Tibial nerve (tissue), 4 donors: ENCODE results near the gene SPATA20. TPM values are rescaled to one million over a fixed set of nuclear protein-coding genes. Genes with fewer than 3 reads are reported as not detected.
A peak's percentile ranks its signal among the peaks of the same experiment; 100 is the strongest.

Experiments used
- DNase-seq, 2 donors: peaks; one replicate each; pipeline ENCODE4 v3.0.0-alpha.2; 2019; ENCODE audit warnings: low spot score in 2 of 2
- H3K27ac ChIP-seq, 4 donors: fragments of 200-600 bp; sonication (generic) in 3 of 4; one replicate each; pipeline ENCODE4 v1.5.1; 2017 to 2019; ENCODE audit warnings: mild to moderate bottlenecking in 1 of 4
- H3K27me3 ChIP-seq, 2 donors: fragments of 200-600 bp; sonication (generic) in 1 of 2; one replicate each; pipeline versions ENCODE4 v1.5.1 to v1.6.0; 2017 to 2019
- H3K36me3 ChIP-seq, 3 donors: fragments of 200-600 bp; sonication (generic); one replicate each; pipeline ENCODE4 v1.5.1; 2018 to 2019
- H3K4me1 ChIP-seq, 4 donors: fragments of 200-600 bp; sonication (generic) in 3 of 4; one replicate each; pipeline ENCODE4 v1.5.1; 2017 to 2019
- H3K4me3 ChIP-seq, 4 donors: fragments of 200-600 bp; sonication (generic) in 3 of 4; one replicate each; pipeline ENCODE4 v1.5.1; 2017 to 2019; ENCODE audit warnings: mild to moderate bottlenecking in 1 of 4, moderate library complexity in 1 of 4
- H3K9me3 ChIP-seq, 4 donors: fragments of 200-600 bp; sonication (generic) in 3 of 4; one replicate each; pipeline ENCODE4 v1.5.1; 2017 to 2019
- EP300 ChIP-seq, 2 donors: sonication (generic); formaldehyde crosslinking; IDR thresholded peaks; one replicate each; pipeline ENCODE4 v1.6.1; 2017; ENCODE audit warnings: antibody characterized with exemption in 2 of 2, mild to moderate bottlenecking in 1 of 2
- POLR2A ChIP-seq, 2 donors: fragments of 450-650 bp; IDR thresholded peaks; one replicate each; pipeline ENCODE4 v1.6.1; 2017; ENCODE audit warnings: antibody characterized with exemption in 2 of 2, mild to moderate bottlenecking in 2 of 2, moderate library complexity in 2 of 2
- WGBS, 2 donors: methylation state at CpG; one replicate each; pipeline ENCODE4 v1.1.5; 2018; 5-methylcytosine and 5-hydroxymethylcytosine counted together
- total RNA-seq, 4 donors: library from RNA; depleted of rRNA; stranded (reverse); fragments of >200 nt; gene quantifications; one replicate each; pipeline ENCODE4 v1.1.0, GENCODE V29; 2016
- TF ChIP-seq, protein P1 (sequence below), 5 experiments: fragments of 200-600 bp in 3 of 5; fragments of 450-650 bp in 2 of 5; sonication (generic) in 3 of 5; IDR thresholded peaks; one replicate each; pipeline ENCODE4 v1.5.1; 2016 to 2019; ENCODE audit warnings: antibody characterized with exemption in 5 of 5, mild to moderate bottlenecking in 3 of 5, moderate library complexity in 2 of 5

Gene SPATA20
- total RNA-seq, 4 donors from 2014 or later, result 80.8 to 151 (median 89.6) TPM

- Histone ChIP-seq H3K9me3 (no peaks in the 10 kb centered on the region), H3K27me3 (no peaks in the 10 kb centered on the region), H3K36me3 (no peaks in the 10 kb centered on the region), H3K4me3 (no peak overlapping the region), H3K4me1 (peaks cover 0 to 56% (median 9%) of the 10 kb centered on the region in 4 donors), H3K27ac (peak overlapping the region in 2 of 4 donors; percentile 41 to 43)
- DNase-seq, result peak; percentile 56 to 61
- peak in 1 of 2 donors; percentile 32 for TF ChIP-seq EP300 (IDR thresholded peaks at IDR 0.05)
- TF ChIP-seq, protein P1, sequence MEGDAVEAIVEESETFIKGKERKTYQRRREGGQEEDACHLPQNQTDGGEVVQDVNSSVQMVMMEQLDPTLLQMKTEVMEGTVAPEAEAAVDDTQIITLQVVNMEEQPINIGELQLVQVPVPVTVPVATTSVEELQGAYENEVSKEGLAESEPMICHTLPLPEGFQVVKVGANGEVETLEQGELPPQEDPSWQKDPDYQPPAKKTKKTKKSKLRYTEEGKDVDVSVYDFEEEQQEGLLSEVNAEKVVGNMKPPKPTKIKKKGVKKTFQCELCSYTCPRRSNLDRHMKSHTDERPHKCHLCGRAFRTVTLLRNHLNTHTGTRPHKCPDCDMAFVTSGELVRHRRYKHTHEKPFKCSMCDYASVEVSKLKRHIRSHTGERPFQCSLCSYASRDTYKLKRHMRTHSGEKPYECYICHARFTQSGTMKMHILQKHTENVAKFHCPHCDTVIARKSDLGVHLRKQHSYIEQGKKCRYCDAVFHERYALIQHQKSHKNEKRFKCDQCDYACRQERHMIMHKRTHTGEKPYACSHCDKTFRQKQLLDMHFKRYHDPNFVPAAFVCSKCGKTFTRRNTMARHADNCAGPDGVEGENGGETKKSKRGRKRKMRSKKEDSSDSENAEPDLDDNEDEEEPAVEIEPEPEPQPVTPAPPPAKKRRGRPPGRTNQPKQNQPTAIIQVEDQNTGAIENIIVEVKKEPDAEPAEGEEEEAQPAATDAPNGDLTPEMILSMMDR (IDR thresholded peaks at IDR 0.05), result no peak
- no peak for TF ChIP-seq POLR2A (IDR thresholded peaks at IDR 0.05)
- WGBS, 2 donors, result 34 to 37% methylated on average over 6 of the region's 6 CpGs
Observed at GRCh38 chr17:50514936-50515702, 31.9 kb upstream of the SPATA20 start.

GRCh38 chr17:50517011-50517410, 30.0 kb upstream of the SPATA20 start:
- 88 to 94% methylated on average over 4 of the region's 4 CpGs for WGBS, 2 donors
- Histone ChIP-seq H3K4me3 (no peak overlapping the region), H3K9me3 (no peaks in the 10 kb centered on the region), H3K27ac (no peak overlapping the region), H3K4me1 (peaks cover 0 to 44% (median 9%) of the 10 kb centered on the region in 4 donors), H3K36me3 (no peaks in the 10 kb centered on the region), H3K27me3 (no peaks in the 10 kb centered on the region)
- TF ChIP-seq EP300 (IDR thresholded peaks at IDR 0.05), result no peak
- TF ChIP-seq, protein P1 (IDR thresholded peaks at IDR 0.05), result no peak
- TF ChIP-seq POLR2A (IDR thresholded peaks at IDR 0.05), result no peak
- DNase-seq, result no peak

DNA sequence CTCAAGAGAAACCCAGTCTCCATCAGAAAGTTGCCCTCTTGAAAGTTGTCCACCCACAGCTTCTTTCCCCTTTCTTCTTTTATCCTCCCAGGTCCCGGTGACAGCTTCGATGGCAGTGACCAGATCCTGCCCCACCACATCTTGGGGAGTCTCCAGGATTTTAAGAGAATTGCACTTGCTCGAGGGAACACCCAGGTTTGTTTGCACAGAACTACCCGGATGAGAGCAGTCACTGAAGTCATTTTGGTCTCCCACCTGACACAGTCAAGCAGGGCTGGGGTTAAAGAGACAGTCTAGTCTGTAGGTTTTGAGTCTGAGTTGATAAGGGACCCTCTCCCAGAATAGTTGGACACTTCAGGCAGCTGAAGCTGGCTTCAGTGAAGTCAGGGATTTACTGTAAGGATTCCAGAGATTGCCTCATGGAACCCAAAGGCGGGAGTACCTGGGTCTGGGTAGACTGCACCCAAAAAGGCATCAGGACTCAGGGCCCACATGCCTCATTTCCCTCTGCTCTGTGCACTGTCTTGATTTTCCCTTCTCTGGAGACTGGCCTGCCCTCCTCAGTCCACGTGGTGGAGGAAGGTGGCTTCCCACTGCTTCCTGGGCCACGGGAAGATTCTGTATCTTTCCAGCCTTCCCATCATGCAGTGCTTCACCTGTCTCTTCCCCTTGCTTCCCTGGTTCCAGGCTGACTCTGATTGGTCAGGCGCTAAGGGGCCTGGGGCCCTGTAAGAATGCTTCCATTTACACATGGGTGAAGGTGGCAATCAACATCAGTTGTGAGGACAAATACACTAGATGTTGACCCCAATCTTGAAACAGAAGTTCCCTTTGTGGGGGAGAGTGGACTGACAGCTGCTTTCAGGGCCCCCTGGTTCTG, 29.2 kb upstream of the SPATA20 start:
- Histone ChIP-seq H3K27me3 (no peaks in the 10 kb centered on the region), H3K9me3 (no peaks in the 10 kb centered on the region), H3K4me3 (no peak overlapping the region), H3K4me1 (peaks cover 0 to 44% (median 9%) of the 10 kb centered on the region in 4 donors), H3K36me3 (no peaks in the 10 kb centered on the region), H3K27ac (no peak overlapping the region)
- no peak for DNase-seq
- WGBS, 2 donors, result 78 to 86% methylated on average over 8 of the region's 8 CpGs
- no peak for TF ChIP-seq EP300 (IDR thresholded peaks at IDR 0.05)
- no peak for TF ChIP-seq POLR2A (IDR thresholded peaks at IDR 0.05)
- TF ChIP-seq, protein P1 (IDR thresholded peaks at IDR 0.05), result no peak

DNA sequence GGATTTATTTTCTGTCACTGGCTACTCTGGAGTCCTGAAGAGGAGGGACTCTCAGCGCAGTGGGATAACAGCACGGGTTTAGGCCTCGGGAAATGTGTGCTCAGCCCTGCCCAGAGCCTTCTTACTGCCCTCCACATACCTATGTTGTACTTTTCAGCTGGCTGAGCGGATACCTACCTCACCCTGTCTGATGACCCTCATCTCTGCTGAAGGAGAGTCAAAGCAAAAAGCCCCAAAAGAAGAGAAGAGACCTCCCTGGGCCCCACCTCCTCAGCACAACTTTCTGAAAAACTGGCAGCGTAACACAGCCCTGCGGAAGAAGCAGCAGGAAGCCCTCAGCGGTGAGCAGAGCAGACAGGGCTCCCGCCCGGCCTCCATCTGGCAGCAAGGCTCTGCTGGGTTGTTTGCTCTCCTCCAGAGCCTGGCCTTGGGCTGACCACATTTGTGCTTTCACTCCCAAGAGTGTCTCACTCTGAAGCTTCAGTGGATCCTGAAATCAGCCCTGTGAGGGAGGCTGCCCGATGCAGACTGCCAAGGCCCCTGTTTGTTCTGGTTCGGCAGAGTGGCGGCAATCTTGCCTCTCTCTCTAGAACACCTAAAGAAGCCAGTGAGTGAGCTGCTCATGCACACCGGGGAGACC, 28.5 kb upstream of the SPATA20 start:
- no peak overlapping the region for H3K4me3 ChIP-seq
- 59 to 78% methylated on average over 13 of the region's 13 CpGs for WGBS, 2 donors
- TF ChIP-seq, protein P1 (IDR thresholded peaks at IDR 0.05), result no peak
- TF ChIP-seq EP300 (IDR thresholded peaks at IDR 0.05), result no peak
- no peak for TF ChIP-seq POLR2A (IDR thresholded peaks at IDR 0.05)
- no peaks in the 10 kb centered on the region for H3K9me3 ChIP-seq
- H3K36me3 ChIP-seq, result no peaks in the 10 kb centered on the region
- DNase-seq, result no peak
- peak overlapping the region in 2 of 4 donors; percentile 26 to 34 for H3K27ac ChIP-seq
- H3K4me1 ChIP-seq, result peaks cover 0 to 40% (median 9%) of the 10 kb centered on the region in 4 donors
- H3K27me3 ChIP-seq, result no peaks in the 10 kb centered on the region
